Measurements from ENCODE around the gene UNCX. TPM values are rescaled to one million over a fixed set of nuclear protein-coding genes. Genes with fewer than 3 reads are reported as not detected.
"Not testable (repeated sequence)": the region's sequence is repeated elsewhere in the genome, so short reads cannot be mapped to it uniquely, and the experiment has no call there.

Gene UNCX
- total and polyA plus RNA-seq, 2 experiments from 2014 or later = 6.7 to 11.8 TPM

DNA sequence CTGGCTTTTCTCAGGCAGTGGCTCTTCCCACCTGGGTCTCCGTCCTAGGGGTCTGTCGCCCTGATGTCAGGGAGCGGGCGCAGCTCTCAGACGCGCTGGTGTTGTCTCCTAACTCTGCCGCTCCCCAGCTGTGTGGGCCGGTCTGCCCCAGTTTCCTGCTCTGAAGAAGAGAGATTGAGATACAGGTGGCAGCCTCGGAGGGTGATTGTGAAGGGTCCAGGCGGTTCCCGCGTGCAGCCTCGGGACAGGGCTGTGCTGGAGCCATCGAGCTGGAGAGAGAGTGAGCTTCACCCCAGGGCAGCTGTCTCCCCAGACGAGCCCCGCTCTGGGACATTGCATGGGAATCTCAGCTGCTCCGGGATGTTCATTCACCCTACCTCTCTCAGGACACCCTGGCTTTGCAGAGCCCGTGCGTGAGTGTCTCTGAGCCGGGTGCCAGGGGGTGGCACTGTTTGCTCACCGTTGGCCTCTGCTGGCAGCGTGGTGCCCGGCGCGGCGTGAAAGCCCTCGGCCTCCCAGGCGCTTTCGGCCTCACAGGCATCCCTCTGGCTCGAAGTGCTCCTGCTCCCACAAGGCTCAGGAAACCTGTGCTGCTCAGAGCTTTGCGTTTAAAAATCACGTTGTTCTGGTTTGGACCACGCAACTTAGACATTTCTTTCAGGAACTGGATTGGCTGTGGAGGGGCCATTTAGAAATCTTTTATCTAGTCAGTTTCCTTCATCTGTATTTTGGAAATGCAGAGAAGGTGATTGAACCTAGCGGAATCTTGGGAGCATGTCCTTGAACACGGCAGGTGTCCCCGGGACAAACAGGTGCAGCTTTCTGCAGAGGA, 38.9 kb upstream of the UNCX start:
- Histone ChIP-seq H3K4me1 (ENCODE audit: low read depth) (no peaks in the 10 kb centered on the region), H3K27me3 (peaks cover 27% of the 10 kb centered on the region), H3K4me3 (no peak overlapping the region), H3K27ac (no peak overlapping the region), H3K36me3 (no peaks in the 10 kb centered on the region), H3K9me3 (ENCODE audit: low read depth) (no peaks in the 10 kb centered on the region)
- TF ChIP-seq, protein P1, sequence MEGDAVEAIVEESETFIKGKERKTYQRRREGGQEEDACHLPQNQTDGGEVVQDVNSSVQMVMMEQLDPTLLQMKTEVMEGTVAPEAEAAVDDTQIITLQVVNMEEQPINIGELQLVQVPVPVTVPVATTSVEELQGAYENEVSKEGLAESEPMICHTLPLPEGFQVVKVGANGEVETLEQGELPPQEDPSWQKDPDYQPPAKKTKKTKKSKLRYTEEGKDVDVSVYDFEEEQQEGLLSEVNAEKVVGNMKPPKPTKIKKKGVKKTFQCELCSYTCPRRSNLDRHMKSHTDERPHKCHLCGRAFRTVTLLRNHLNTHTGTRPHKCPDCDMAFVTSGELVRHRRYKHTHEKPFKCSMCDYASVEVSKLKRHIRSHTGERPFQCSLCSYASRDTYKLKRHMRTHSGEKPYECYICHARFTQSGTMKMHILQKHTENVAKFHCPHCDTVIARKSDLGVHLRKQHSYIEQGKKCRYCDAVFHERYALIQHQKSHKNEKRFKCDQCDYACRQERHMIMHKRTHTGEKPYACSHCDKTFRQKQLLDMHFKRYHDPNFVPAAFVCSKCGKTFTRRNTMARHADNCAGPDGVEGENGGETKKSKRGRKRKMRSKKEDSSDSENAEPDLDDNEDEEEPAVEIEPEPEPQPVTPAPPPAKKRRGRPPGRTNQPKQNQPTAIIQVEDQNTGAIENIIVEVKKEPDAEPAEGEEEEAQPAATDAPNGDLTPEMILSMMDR (IDR thresholded peaks at IDR 0.05; ENCODE audit: low read depth, low read length) = peak; percentile 39
- DNase-seq (ENCODE audit: low read depth in 1 of 2, low spot score in 1 of 2) = peak; percentile 36 to 54

DNA sequence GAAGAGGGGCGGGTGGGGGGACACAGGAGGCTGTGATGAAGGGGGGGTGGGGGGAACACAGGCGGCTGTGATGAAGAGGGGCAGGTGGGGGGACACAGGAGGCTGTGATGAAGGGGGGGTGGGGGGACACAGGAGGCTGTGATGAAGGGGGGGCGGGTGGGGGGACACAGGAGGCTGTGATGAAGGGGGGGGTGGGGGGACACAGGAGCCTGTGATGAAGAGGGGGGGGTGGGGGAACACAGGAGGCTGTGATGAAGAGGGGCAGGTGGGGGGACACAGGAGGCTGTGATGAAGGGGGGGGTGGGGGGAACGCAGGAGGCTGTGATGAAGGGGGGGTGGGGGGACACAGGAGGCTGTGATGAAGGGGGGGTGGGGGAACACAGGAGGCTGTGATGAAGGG, 36.2 kb upstream of the UNCX start:
- not testable (repeated sequence) for H3K36me3 ChIP-seq; H3K4me3 ChIP-seq; DNase-seq (ENCODE audit: low read depth in 1 of 2, low spot score in 1 of 2); H3K9me3 ChIP-seq (ENCODE audit: low read depth); H3K27ac ChIP-seq; H3K4me1 ChIP-seq (ENCODE audit: low read depth)
- peaks cover 24% of the 10 kb centered on the region for H3K27me3 ChIP-seq

DNA sequence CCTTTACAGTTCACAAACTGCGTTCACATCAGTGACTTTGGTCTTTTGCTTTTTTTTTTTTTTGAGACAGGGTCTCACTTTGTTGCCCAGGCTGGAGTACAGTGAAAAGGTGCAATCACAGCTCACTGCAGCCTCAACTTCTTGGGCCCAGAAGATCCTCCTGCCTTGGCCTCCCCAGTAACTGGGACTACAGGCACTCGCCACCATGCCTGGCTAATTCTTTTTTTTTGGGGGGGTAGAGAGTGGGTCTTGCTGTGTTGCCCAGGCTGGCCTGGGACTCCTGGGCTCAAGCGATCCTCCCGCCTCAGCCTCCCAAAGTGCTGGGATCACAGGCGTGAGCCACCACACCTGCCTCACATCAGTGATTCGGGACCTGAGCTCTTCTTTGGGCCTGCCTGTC, 35.7 kb upstream of the UNCX start:
- no peak overlapping the region for H3K4me3 ChIP-seq
- no peaks in the 10 kb centered on the region for H3K36me3 ChIP-seq
- peaks cover 24% of the 10 kb centered on the region for H3K27me3 ChIP-seq

DNA sequence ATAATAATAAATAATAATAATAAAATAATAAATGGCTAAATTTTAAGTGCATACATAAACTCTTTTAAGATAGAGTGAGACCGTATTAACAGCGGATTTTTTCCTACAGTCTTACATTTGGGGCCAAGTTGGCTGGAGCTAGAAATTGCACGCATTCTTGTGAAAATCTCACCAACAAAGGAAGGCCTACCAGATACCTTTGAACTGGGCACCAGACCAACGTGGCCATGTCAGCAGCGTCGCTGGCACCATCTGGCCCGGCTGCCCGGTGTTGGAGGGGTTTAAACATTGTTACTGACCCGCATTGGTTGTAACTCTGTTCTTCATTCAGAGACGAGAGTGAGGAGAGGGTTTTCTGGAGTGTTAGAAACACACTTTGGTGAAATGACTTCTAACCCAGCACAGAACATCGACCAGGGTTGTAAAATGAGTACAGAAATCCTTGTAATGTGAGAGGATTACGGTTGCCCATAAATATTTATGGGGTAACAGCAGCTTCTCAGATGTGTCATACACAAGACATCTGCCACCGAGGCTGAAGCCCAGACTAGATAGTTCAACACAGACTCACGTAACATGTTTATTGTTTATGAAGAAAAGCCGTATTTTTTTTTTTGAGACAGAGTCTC, 34.6 kb upstream of the UNCX start:
- peak in 1 of 2 donors; percentile 27 for DNase-seq (ENCODE audit: low read depth in 1 of 2, low spot score in 1 of 2)
- Histone ChIP-seq H3K4me3 (no peak overlapping the region), H3K36me3 (no peaks in the 10 kb centered on the region), H3K27ac (no peak overlapping the region), H3K27me3 (peaks cover 24% of the 10 kb centered on the region), H3K9me3 (ENCODE audit: low read depth) (no peaks in the 10 kb centered on the region), H3K4me1 (ENCODE audit: low read depth) (no peaks in the 10 kb centered on the region)
- TF ChIP-seq, protein P1 (IDR thresholded peaks at IDR 0.05; ENCODE audit: low read depth, low read length) = no peak

More for the DNA sequence above, 35.7 kb upstream of the UNCX start:
- Histone ChIP-seq H3K9me3 (ENCODE audit: low read depth) (no peaks in the 10 kb centered on the region), H3K4me1 (ENCODE audit: low read depth) (no peaks in the 10 kb centered on the region), H3K27ac (no peak overlapping the region)
- TF ChIP-seq, protein P1 (IDR thresholded peaks at IDR 0.05; ENCODE audit: low read depth, low read length) = no peak
- DNase-seq (ENCODE audit: low read depth in 1 of 2, low spot score in 1 of 2) = no peak

DNA sequence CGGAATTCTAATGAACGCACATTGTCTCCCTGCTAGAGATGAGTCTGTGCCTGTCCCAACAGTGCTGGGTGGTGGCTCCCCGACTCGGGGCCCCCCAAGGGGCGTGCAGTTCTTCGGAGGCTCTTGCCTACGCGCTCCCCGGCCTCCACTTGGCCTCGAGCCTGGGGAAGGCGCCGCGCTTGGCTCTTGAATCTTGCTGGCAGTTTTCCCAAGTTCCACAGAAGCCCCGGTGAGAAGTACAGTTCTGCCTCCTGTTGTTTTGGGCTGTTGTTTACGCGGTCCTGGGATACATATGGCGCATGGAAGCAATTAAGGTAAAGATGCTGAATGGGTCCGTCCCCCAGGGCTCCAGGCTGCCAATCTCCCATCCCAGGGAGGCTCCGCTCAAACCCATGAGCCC, 32.6 kb upstream of the UNCX start:
- Histone ChIP-seq H3K27me3 (peaks cover 5% of the 10 kb centered on the region), H3K4me1 (ENCODE audit: low read depth) (no peaks in the 10 kb centered on the region), H3K36me3 (no peaks in the 10 kb centered on the region), H3K4me3 (no peak overlapping the region), H3K27ac (no peak overlapping the region), H3K9me3 (ENCODE audit: low read depth) (no peaks in the 10 kb centered on the region)
- TF ChIP-seq, protein P1 (IDR thresholded peaks at IDR 0.05; ENCODE audit: low read depth, low read length) = no peak
- peak in 1 of 2 donors; percentile 67 for DNase-seq (ENCODE audit: low read depth in 1 of 2, low spot score in 1 of 2)

DNA sequence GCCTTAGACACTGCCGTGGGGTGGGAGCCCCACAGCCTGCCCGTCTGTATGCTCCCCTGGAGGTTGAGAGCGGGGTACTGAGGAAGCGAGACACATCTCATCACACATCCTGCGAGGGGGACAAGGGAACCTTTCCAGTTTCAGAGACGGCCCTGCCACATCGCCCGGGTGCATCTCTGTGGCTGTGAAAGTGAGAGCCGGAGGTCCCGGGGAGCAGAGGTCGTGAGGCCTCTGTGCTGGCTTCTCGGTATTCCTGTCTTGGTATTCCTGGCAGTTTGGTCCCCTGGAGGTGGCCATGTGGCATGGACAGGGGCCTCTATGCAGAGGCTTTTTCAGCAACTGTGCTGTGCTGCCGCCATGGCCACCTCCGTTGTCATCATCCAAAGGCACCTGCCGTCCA, 30.8 kb upstream of the UNCX start:
- TF ChIP-seq, protein P1 (IDR thresholded peaks at IDR 0.05; ENCODE audit: low read depth, low read length) = no peak
- Histone ChIP-seq H3K27me3 (no peaks in the 10 kb centered on the region), H3K27ac (no peak overlapping the region), H3K4me1 (ENCODE audit: low read depth) (no peaks in the 10 kb centered on the region), H3K9me3 (ENCODE audit: low read depth) (no peaks in the 10 kb centered on the region), H3K36me3 (no peaks in the 10 kb centered on the region), H3K4me3 (no peak overlapping the region)
- no peak for DNase-seq (ENCODE audit: low read depth in 1 of 2, low spot score in 1 of 2)

DNA sequence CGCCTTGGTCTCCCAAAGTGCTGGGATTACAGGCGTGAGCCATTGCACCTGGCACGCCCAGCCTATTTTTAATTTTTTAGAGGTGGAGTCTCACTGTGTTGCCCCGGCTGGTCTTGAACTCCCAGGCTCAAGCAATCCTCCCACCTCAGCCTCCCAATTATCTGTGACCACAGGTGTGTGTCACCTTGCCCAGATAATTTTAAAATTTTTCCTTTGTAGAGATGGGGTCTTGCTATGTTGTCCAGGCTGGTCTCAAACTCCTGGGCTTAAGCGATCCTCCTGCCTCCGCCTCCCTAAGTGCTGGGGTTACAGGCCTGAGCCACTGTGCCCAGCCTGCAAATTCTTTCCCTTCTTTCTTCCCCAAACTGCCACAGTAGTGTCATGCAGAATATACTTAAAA, 29.8 kb upstream of the UNCX start:
- not testable (repeated sequence) for H3K4me3 ChIP-seq

More for the DNA sequence above, 29.8 kb upstream of the UNCX start:
- not testable (repeated sequence) for H3K27me3 ChIP-seq; H3K27ac ChIP-seq; H3K36me3 ChIP-seq; DNase-seq (ENCODE audit: low read depth in 1 of 2, low spot score in 1 of 2); H3K4me1 ChIP-seq (ENCODE audit: low read depth); H3K9me3 ChIP-seq (ENCODE audit: low read depth)

Data from cardiac muscle cell (in vitro differentiated cells and primary cell).